ENCODE measurements around the gene MOB1B.

Gene MOB1B

GRCh38 chr4:70915036-70915815 is 13.1 kb downstream of the MOB1B start:
- TF ChIP-seq TAF1 (IDR thresholded peaks at IDR 0.05; ENCODE audit: borderline replicate concordance, low read depth, low read length): no peak
- TF ChIP-seq POLR2AphosphoS5 (IDR thresholded peaks at IDR 0.05; ENCODE audit: low read depth, low read length): no peak
- no peak for TF ChIP-seq POLR2A (IDR thresholded peaks at IDR 0.05; ENCODE audit: low read depth, low read length)
- FAIRE-seq (no peak), DNase-seq (ENCODE audit: insufficient read length) (no peak)

GRCh38 chr4:70915874-70916559 is 13.8 kb downstream of the MOB1B start:
- no peak for DNase-seq (ENCODE audit: insufficient read length)
- TF ChIP-seq POLR2AphosphoS5 (IDR thresholded peaks at IDR 0.05; ENCODE audit: low read depth, low read length) (no peak), POLR2A (IDR thresholded peaks at IDR 0.05; ENCODE audit: low read depth, low read length) (no peak), TAF1 (IDR thresholded peaks at IDR 0.05; ENCODE audit: borderline replicate concordance, low read depth, low read length) (no peak)
- FAIRE-seq: no peak

- no peak for FAIRE-seq
- TF ChIP-seq POLR2AphosphoS5 (IDR thresholded peaks at IDR 0.05; ENCODE audit: low read depth, low read length) (no peak), TAF1 (IDR thresholded peaks at IDR 0.05; ENCODE audit: borderline replicate concordance, low read depth, low read length) (no peak), POLR2A (IDR thresholded peaks at IDR 0.05; ENCODE audit: low read depth, low read length) (no peak)
- DNase-seq (ENCODE audit: insufficient read length): no peak
These were observed 18.4 kb downstream of the MOB1B start for GRCh38 chr4:70920592-70920991.

- TF ChIP-seq POLR2A (IDR thresholded peaks at IDR 0.05; ENCODE audit: low read depth, low read length) (no peak), POLR2AphosphoS5 (IDR thresholded peaks at IDR 0.05; ENCODE audit: low read depth, low read length) (no peak), TAF1 (IDR thresholded peaks at IDR 0.05; ENCODE audit: borderline replicate concordance, low read depth, low read length) (no peak)
- DNase-seq (ENCODE audit: insufficient read length) (no peak), FAIRE-seq (no peak)
These were observed 23.2 kb downstream of the MOB1B start for GRCh38 chr4:70925418-70925817.

- DNase-seq (ENCODE audit: insufficient read length) (no peak), FAIRE-seq (peak; percentile 74)
- TF ChIP-seq POLR2AphosphoS5 (IDR thresholded peaks at IDR 0.05; ENCODE audit: low read depth, low read length) (no peak), TAF1 (IDR thresholded peaks at IDR 0.05; ENCODE audit: borderline replicate concordance, low read depth, low read length) (no peak), POLR2A (IDR thresholded peaks at IDR 0.05; ENCODE audit: low read depth, low read length) (no peak)
These were observed 23.9 kb downstream of the MOB1B start for GRCh38 chr4:70925899-70926635.

- FAIRE-seq (peak; percentile 87), DNase-seq (ENCODE audit: insufficient read length) (no peak)
- no peak for TF ChIP-seq TAF1 (IDR thresholded peaks at IDR 0.05; ENCODE audit: borderline replicate concordance, low read depth, low read length)
- TF ChIP-seq POLR2A (IDR thresholded peaks at IDR 0.05; ENCODE audit: low read depth, low read length): no peak
- TF ChIP-seq POLR2AphosphoS5 (IDR thresholded peaks at IDR 0.05; ENCODE audit: low read depth, low read length): no peak
These were observed 25.5 kb downstream of the MOB1B start for GRCh38 chr4:70927502-70928137.

- no peak for DNase-seq (ENCODE audit: insufficient read length)
- no peak for FAIRE-seq
- no peak for TF ChIP-seq POLR2AphosphoS5 (IDR thresholded peaks at IDR 0.05; ENCODE audit: low read depth, low read length)
- no peak for TF ChIP-seq POLR2A (IDR thresholded peaks at IDR 0.05; ENCODE audit: low read depth, low read length)
- no peak for TF ChIP-seq TAF1 (IDR thresholded peaks at IDR 0.05; ENCODE audit: borderline replicate concordance, low read depth, low read length)
These were observed 28.5 kb downstream of the MOB1B start for GRCh38 chr4:70930530-70931256.

- TF ChIP-seq POLR2AphosphoS5 (IDR thresholded peaks at IDR 0.05; ENCODE audit: low read depth, low read length) (no peak), POLR2A (IDR thresholded peaks at IDR 0.05; ENCODE audit: low read depth, low read length) (no peak), TAF1 (IDR thresholded peaks at IDR 0.05; ENCODE audit: borderline replicate concordance, low read depth, low read length) (no peak)
- FAIRE-seq: no peak
- no peak for DNase-seq (ENCODE audit: insufficient read length)
These were observed 29.2 kb downstream of the MOB1B start for GRCh38 chr4:70931347-70931746.

GRCh38 chr4:70932984-70933383 is 30.8 kb downstream of the MOB1B start:
- TF ChIP-seq POLR2AphosphoS5 (IDR thresholded peaks at IDR 0.05; ENCODE audit: low read depth, low read length): no peak
- no peak for TF ChIP-seq POLR2A (IDR thresholded peaks at IDR 0.05; ENCODE audit: low read depth, low read length)
- no peak for TF ChIP-seq TAF1 (IDR thresholded peaks at IDR 0.05; ENCODE audit: borderline replicate concordance, low read depth, low read length)
- FAIRE-seq (no peak), DNase-seq (ENCODE audit: insufficient read length) (no peak)

GRCh38 chr4:70935038-70935695 is 33.0 kb downstream of the MOB1B start:
- FAIRE-seq (no peak), DNase-seq (ENCODE audit: insufficient read length) (no peak)
- TF ChIP-seq TAF1 (IDR thresholded peaks at IDR 0.05; ENCODE audit: borderline replicate concordance, low read depth, low read length): no peak
- no peak for TF ChIP-seq POLR2A (IDR thresholded peaks at IDR 0.05; ENCODE audit: low read depth, low read length)
- TF ChIP-seq POLR2AphosphoS5 (IDR thresholded peaks at IDR 0.05; ENCODE audit: low read depth, low read length): no peak
